H1 (cell line): Measurements from ENCODE around the gene KIAA1671. TPM values are rescaled to one million over a fixed set of nuclear protein-coding genes. Genes with fewer than 3 reads are reported as not detected.

Source experiments
- ATF3 ChIP-seq: IDR thresholded peaks from 2 replicates; pipeline ENCODE4 v1.6.1; 2011; ENCODE audit warnings: low read depth, mild to moderate bottlenecking, low read length; ENCODE audit not compliant: insufficient read depth
- CEBPB ChIP-seq: IDR thresholded peaks from 2 replicates; pipeline ENCODE4 v1.6.1; 2012; ENCODE audit warnings: low read depth, low read length
- CHD7 ChIP-seq: fragments of 300-600 bp; sonication (generic); IDR thresholded peaks from 2 replicates; pipeline ENCODE4 v1.7.1; 2012; ENCODE audit warnings: low read length, moderate library complexity, mild to moderate bottlenecking, inconsistent platforms; ENCODE audit not compliant: insufficient replicate concordance
- JUND ChIP-seq: IDR thresholded peaks from 2 replicates; pipeline ENCODE4 v1.6.1; 2011; ENCODE audit warnings: mild to moderate bottlenecking, improper control_type of control experiment, low read length
- KDM5A ChIP-seq: fragments of 200-600 bp; IDR thresholded peaks from 2 replicates; pipeline ENCODE4 v1.7.1; 2012; ENCODE audit warnings: mild to moderate bottlenecking, low read length, inconsistent platforms, mixed read lengths
- MAFK ChIP-seq: IDR thresholded peaks from 2 replicates; pipeline ENCODE4 v1.6.1; 2012; ENCODE audit warnings: low read depth, mild to moderate bottlenecking, improper control_type of control experiment, low read length
- NANOG ChIP-seq: IDR thresholded peaks from 2 replicates; pipeline ENCODE4 v1.6.1; 2011; ENCODE audit warnings: low read length, low read depth, mild to moderate bottlenecking, inconsistent platforms; ENCODE audit not compliant: insufficient read depth, poor library complexity, severe bottlenecking
- RAD21 ChIP-seq, 2 experiments: IDR thresholded peaks in 1 of 2; conservative IDR thresholded peaks in 1 of 2; 2 replicates each; pipeline ENCODE4 v1.6.1; 2011; ENCODE audit warnings: low read depth in 2 of 2, low read length in 2 of 2, improper control_type of control experiment in 1 of 2, inconsistent platforms in 1 of 2, mild to moderate bottlenecking in 1 of 2, moderate library complexity in 1 of 2
- SAP30 ChIP-seq: fragments of 300-600 bp; sonication (generic); IDR thresholded peaks from 2 replicates; pipeline ENCODE4 v1.7.1; 2012; ENCODE audit warnings: low read length, moderate library complexity, mild to moderate bottlenecking, inconsistent platforms; ENCODE audit not compliant: insufficient read depth, insufficient replicate concordance
- SP1 ChIP-seq: IDR thresholded peaks from 2 replicates; pipeline ENCODE4 v1.6.1; 2011; ENCODE audit warnings: low read depth, low read length
- TAF7 ChIP-seq: optimal IDR thresholded peaks from 2 replicates; pipeline ENCODE3; 2011; ENCODE audit warnings: low read depth, mild to moderate bottlenecking, inconsistent platforms, low read length, moderate library complexity, borderline replicate concordance
- polyA plus RNA-seq, 7 experiments: library from polyadenylated mRNA; depleted of rRNA in 3 of 7; stranded (reverse) in 5 of 7; unstranded in 2 of 7; fragments of >200 nt in 5 of 7; fragments of 200-250 nt in 2 of 7; gene quantifications; 1 replicate in 5 of 7; 2 replicates in 1 of 7; 4 replicates in 1 of 7; pipeline versions ENCODE4 v1.2.1 to v1.2.3, GENCODE V29; 2011 to 2013; ENCODE audit warnings: missing spikeins in 2 of 7, mixed read lengths in 2 of 7
- total RNA-seq: library from RNA; stranded (reverse); fragmentation: NEBNext Ultra II Directional; extraction: Animal tissue kit (Norgen Biotek cat#: 25700); gene quantifications from 2 replicates; pipeline ENCODE4 v1.2.1, GENCODE V29; 2021

KIAA1671 gene
- total and polyA plus RNA-seq, 2 of the 8 experiments (the other 6 are each of a cell fraction or from before 2014, with no cell fraction given) = 6.4 to 23.9 TPM

GRCh38 chr22:25102722-25103121, 150.2 kb downstream of the KIAA1671 start (continued):
- TF ChIP-seq CHD7 (no peak), RAD21 (IDR thresholded peaks at IDR 0.05 in 1 of 2, conservative IDR thresholded peaks at IDR 0.05 in 1 of 2; ENCODE audit: low read depth in 2 of 2, low read length in 2 of 2) (no peak), SAP30 (no peak), JUND (no peak), CEBPB (no peak), KDM5A (no peak), TAF7 (no peak), SP1 (no peak), MAFK (no peak), NANOG (no peak), ATF3 (no peak)
